Prostate gland (tissue), 2 donors: ENCODE results near the gene ANKRD62. TPM values are rescaled to one million over a fixed set of nuclear protein-coding genes. Genes with fewer than 3 reads are reported as not detected.

Source experiments
- DNase-seq: peaks from one replicate; pipeline ENCODE4 v3.0.0-alpha.2; 2019; ENCODE audit warnings: low spot score
- H3K27ac ChIP-seq, 2 donors: fragments of 200-600 bp; sonication (generic); 2 replicates each; pipeline ENCODE4 v1.5.1; 2017 to 2019
- H3K27me3 ChIP-seq: fragments of 200-600 bp; sonication (generic); replicated peaks from 2 replicates; pipeline ENCODE4 v1.5.1; 2019; ENCODE audit not compliant: insufficient read depth
- H3K36me3 ChIP-seq, 2 donors: fragments of 200-600 bp; sonication (generic); 1 replicate in 1 of 2; 2 replicates in 1 of 2; pipeline versions ENCODE4 v1.5.1 to v1.8.1; 2017 to 2019
- H3K4me1 ChIP-seq: fragments of 200-600 bp; sonication (generic); replicated peaks from 2 replicates; pipeline ENCODE4 v1.5.1; 2019
- H3K4me3 ChIP-seq, 2 donors: fragments of 200-600 bp; sonication (generic); 2 replicates each; pipeline ENCODE4 v1.5.1; 2017 to 2019
- H3K9me3 ChIP-seq: fragments of 200-600 bp; sonication (generic); 2 replicates; pipeline ENCODE4 v1.5.1; 2017
- POLR2A ChIP-seq: fragments of 450-650 bp; IDR thresholded peaks from one replicate; pipeline ENCODE4 v1.6.1; 2016; ENCODE audit warnings: antibody characterized with exemption, mild to moderate bottlenecking
- POLR2AphosphoS5 ChIP-seq: sonication (generic); formaldehyde crosslinking; IDR thresholded peaks from one replicate; pipeline ENCODE4 v1.6.1; 2017; ENCODE audit warnings: antibody characterized with exemption
- WGBS: methylation state at CpG from one replicate; pipeline ENCODE4 v1.1.5; 2018; 5-methylcytosine and 5-hydroxymethylcytosine counted together
- intact Hi-C: fragments of 100-400 bp; cut with DNase I; formaldehyde crosslinking; loops from one replicate; pipeline ENCODE4 v1.14.2; 2022
- total RNA-seq, 2 donors: library from RNA; depleted of rRNA; stranded (reverse); fragments of >200 nt; gene quantifications; one replicate each; pipeline ENCODE4 v1.1.0, GENCODE V29; 2016
- TF ChIP-seq, protein P1 (sequence below), 4 experiments: fragments of 200-600 bp in 2 of 4; fragments of 450-650 bp in 2 of 4; sonication (generic) in 2 of 4; IDR thresholded peaks; 1 replicate in 3 of 4; 2 replicates in 1 of 4; pipeline ENCODE4 v1.5.1; 2016 to 2019; ENCODE audit warnings: antibody characterized with exemption in 4 of 4, mild to moderate bottlenecking in 2 of 4, moderate library complexity in 2 of 4

The ANKRD62 gene
- total RNA-seq, 2 donors from 2014 or later: 4.3 TPM; not detected in 1

DNA sequence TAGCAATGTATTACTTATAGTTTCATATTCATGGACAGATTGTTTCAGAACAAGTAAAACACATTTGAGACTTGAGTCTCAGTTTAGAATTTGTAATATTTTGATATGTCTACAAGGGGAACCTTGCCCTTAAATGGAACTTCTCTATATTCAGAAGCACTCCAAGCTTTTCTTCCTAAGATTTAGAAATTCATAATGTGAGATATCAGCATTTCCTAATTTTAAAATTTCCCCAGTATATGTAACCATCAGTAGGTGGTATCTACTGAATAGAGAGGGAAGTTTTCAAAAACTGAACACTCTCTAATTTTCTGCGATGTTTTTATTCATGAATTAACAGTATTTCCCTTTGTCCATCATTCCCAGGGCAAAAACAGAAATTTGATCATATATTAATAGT, 7.6 kb downstream of the ANKRD62 start:
- Histone ChIP-seq H3K27ac (no peak overlapping the region), H3K9me3 (no peaks in the 10 kb centered on the region), H3K36me3 (no peaks in the 10 kb centered on the region), H3K4me3 (no peak overlapping the region), H3K4me1 (no peaks in the 10 kb centered on the region), H3K27me3 (peaks cover 2% of the 10 kb centered on the region)
- no peak for TF ChIP-seq POLR2A
- TF ChIP-seq POLR2AphosphoS5: no peak
- TF ChIP-seq, protein P1, sequence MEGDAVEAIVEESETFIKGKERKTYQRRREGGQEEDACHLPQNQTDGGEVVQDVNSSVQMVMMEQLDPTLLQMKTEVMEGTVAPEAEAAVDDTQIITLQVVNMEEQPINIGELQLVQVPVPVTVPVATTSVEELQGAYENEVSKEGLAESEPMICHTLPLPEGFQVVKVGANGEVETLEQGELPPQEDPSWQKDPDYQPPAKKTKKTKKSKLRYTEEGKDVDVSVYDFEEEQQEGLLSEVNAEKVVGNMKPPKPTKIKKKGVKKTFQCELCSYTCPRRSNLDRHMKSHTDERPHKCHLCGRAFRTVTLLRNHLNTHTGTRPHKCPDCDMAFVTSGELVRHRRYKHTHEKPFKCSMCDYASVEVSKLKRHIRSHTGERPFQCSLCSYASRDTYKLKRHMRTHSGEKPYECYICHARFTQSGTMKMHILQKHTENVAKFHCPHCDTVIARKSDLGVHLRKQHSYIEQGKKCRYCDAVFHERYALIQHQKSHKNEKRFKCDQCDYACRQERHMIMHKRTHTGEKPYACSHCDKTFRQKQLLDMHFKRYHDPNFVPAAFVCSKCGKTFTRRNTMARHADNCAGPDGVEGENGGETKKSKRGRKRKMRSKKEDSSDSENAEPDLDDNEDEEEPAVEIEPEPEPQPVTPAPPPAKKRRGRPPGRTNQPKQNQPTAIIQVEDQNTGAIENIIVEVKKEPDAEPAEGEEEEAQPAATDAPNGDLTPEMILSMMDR (IDR thresholded peaks at IDR 0.05): no peak
- WGBS: 100% methylated on average over 1 of the region's 1 CpG
- intact Hi-C loops: no loop called here
- no peak for DNase-seq

DNA sequence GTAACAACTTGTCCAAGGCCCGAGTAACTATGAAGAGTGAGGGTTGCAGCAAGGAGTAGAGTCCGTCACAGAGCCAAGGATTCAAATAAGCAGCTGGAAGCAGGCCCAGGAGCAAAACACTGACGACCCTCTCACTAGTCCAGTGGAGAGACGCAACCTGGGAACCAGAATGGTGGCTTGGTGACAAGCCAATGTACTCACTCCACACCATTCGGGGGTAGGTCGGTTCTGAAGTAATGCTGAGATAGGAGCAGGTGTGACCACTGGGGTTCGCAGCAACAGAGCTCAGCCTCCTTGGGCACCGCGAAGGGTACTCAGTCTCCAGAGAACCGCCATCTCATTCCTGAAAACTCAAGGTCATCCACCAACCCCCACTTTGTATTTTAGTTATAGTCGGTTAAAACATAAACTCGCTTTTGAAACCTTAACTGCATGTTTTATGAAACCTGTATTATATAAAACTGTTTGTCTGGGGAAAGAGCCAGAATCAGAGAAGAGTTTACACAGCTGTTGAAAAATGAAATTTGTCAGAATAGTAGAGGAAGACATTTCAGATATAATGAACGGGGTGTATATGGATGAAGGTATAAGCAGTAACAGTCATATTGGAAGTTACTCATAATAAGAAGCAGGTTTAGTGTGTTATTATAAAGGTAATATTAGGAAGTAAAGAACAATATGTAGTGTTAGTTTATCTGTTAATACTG, 8.6 kb downstream of the ANKRD62 start:
- 45% methylated on average over 13 of the region's 13 CpGs for WGBS

DNA sequence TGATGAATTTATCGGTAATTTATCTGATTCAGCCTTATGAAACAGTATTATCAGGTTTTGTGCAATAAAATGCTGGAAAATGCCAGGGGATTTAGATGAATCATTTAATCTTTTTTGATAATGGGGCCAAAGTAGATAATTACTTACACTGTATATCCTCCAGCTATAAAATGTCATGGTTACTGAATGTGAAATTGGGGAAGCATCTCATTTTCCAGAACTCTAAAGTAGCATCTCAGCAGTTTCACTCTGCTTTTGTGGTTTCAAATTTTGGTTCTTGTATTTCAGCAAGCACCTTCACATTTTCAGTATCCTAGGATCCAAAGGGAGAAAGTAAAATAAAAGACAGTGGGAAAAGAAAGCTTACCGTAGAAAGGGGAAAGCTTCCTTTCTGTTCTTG, 12.8 kb downstream of the ANKRD62 start:
- TF ChIP-seq, protein P1 (IDR thresholded peaks at IDR 0.05): no peak
- TF ChIP-seq POLR2A (no peak), POLR2AphosphoS5 (no peak)
- Histone ChIP-seq H3K9me3 (no peaks in the 10 kb centered on the region), H3K27me3 (no peaks in the 10 kb centered on the region), H3K27ac (no peak overlapping the region), H3K4me1 (no peaks in the 10 kb centered on the region), H3K4me3 (no peak overlapping the region), H3K36me3 (no peaks in the 10 kb centered on the region)
- no peak for DNase-seq
- WGBS: 75% methylated on average over 2 of the region's 2 CpGs
- intact Hi-C loops: no loop called here

More for the DNA sequence above, 8.6 kb downstream of the ANKRD62 start:
- no peak for DNase-seq
- Histone ChIP-seq H3K27me3 (peaks cover 2% of the 10 kb centered on the region), H3K27ac (no peak overlapping the region), H3K36me3 (no peaks in the 10 kb centered on the region), H3K4me1 (no peaks in the 10 kb centered on the region), H3K9me3 (no peaks in the 10 kb centered on the region), H3K4me3 (no peak overlapping the region)
- TF ChIP-seq POLR2AphosphoS5: no peak
- TF ChIP-seq POLR2A: no peak
- intact Hi-C loops: no loop called here

DNA sequence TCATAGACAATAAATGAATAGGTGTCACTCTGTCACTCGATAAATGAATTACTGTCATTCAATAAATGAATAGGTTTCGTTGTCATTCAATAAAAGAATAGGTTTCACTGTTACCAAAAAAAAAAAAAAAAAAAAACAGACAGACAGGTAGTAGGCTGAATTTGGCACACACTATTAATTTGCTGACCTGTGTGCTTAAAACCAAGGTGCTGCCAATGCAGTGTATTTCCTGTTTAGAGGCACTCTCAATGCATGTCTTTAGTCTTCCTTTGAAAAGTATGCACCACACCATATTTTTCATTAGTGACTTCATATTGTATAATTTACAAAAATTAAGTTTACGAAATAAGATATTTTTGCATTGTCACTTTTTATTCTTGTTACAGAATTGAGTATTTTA, 16.2 kb downstream of the ANKRD62 start:
- TF ChIP-seq POLR2AphosphoS5 (no peak), POLR2A (no peak)
- TF ChIP-seq, protein P1 (IDR thresholded peaks at IDR 0.05): no peak
- WGBS: 89% methylated on average over 3 of the region's 3 CpGs
- no peak for DNase-seq
- intact Hi-C loops: no loop called here
- Histone ChIP-seq H3K36me3 (no peaks in the 10 kb centered on the region), H3K27me3 (no peaks in the 10 kb centered on the region), H3K4me1 (peaks cover 5% of the 10 kb centered on the region), H3K9me3 (no peaks in the 10 kb centered on the region), H3K4me3 (no peak overlapping the region), H3K27ac (no peak overlapping the region)

DNA sequence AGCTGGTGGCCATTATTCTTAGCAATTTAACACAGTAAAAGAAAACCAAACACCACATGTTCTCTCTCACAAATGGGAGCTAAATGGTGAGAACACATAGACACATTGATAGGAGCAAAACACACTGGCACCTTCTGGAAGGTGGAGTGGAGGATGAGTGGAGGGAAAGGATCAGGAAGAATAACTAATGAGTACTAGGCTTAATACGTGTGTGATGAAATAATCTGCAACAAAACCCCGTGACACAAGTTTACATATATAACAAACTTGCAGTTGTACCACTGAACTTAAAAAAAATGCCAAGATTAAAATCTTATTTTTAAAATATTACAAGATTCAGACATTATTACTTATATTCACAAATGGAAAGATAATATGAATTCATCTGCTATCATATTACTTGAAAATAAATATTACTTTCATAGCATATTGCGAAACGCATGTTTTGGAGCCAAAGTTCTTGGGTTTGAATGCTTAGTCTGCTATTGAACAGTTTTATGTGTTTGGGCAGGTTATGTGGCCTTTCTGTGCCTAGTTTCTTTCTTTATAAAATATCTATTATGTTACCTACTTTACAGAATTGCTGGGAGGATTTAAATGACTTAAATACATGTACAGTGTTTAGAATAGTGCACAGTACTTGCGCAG, 20.5 kb downstream of the ANKRD62 start:
- H3K36me3 ChIP-seq: no peaks in the 10 kb centered on the region
- no peak overlapping the region for H3K4me3 ChIP-seq
- H3K9me3 ChIP-seq: no peaks in the 10 kb centered on the region
- intact Hi-C loops: no loop called here
- H3K27me3 ChIP-seq: no peaks in the 10 kb centered on the region
- H3K27ac ChIP-seq: no peak overlapping the region
- H3K4me1 ChIP-seq: peaks cover 5% of the 10 kb centered on the region
- no peak for DNase-seq
- TF ChIP-seq POLR2AphosphoS5: peak; percentile 31
- TF ChIP-seq, protein P1 (IDR thresholded peaks at IDR 0.05): no peak
- whole genome bisulfite sequencing: 28% methylated on average over 5 of the region's 5 CpGs
